Esophagus mucosa (tissue), 1 donor: ENCODE measurements around the gene CPLX3. TPM values are rescaled to one million over a fixed set of nuclear protein-coding genes. Genes with fewer than 3 reads are reported as not detected.
A peak's percentile ranks its signal among the peaks of the same experiment; 100 is the strongest.

ENCODE experiments used
- ATAC-seq: fragments of 200-7000 bp; cut with Tn5 transposase; one replicate; pipeline ENCODE4 v1.9.1; 2020
- total RNA-seq: library from RNA; stranded (reverse); gene quantifications from one replicate; pipeline ENCODE4 v1.2.4, GENCODE V29; 2023
- donor health status: DM: yes; HTN: yes; CAD: no.

CPLX3 gene
- total RNA-seq, 1 donor from 2014 or later = not detected

DNA sequence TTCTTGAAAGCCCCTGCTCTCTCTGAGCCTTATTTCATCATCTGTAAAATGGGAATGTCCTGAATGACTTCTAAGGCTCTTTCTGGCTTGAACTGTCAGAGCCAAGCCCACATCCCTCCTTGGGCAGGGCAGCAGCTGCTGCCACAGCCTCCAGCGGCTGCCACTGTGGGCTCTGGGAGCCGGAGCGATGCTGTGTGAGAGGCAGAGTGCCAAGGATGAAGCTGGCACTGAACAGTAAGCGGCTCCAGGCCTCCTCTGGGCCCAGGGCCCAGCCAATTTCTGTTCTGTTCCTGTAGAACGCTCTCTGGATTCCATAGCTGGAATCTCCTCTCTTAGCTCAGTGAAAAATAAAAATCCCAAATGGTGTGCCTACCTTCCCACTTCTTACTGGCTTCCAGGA lies 4.4 kb downstream of the CPLX3 start:
- ATAC-seq = no peak

DNA sequence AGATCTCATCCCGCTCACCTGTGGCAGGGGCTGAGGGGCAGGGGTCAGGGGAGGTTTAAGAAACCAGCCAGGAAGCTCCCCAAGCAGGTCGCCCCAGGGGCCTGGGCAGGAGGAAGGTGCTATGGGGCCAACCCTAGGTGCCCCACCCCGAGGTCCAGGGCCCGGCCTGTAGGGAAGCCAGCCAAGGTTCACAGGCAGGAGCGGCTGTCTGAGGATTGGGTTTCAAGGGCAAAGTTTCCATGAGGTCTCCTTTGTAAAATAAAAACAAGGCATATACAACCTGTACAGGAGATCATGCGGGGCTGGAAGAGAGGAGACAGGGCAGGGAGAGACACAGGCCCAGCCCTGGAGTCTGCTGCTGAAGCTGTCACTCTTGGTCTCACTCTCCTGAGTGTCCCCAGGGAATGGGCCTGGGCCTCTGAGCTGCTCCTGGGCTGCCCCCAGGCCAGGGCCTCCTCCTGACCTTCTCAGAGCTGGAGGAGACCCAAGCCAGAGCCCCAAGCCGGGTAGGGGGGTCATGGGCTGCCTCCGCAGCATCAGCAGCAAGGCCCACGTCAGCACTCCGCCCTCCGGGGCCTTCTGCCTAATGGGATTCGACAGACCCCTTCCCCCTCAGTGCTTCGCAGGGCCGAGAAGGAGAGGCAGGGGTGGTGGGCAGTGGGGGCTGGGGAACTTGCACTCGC lies 5.5 kb downstream of the CPLX3 start:
- no peak for ATAC-seq

DNA sequence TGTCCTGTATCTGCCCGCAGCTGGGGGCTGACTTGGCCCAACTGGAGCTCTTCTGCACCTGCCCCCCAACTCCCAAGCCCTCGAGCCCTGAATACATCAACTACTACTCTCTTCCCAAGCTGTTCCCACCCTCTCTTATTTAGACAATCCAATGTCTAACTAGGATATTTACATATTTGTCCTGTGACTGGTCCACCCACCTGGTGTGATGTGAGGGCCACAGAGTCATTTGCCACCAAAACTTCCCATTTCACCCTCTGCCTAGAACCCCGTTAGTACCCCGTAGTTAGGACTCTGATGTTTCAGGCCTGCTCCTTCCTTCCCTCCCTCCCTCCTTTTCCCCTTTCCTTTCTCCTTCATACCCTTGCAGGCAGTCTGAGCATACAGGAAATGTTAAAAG lies 6.4 kb downstream of the CPLX3 start:
- ATAC-seq = no peak

DNA sequence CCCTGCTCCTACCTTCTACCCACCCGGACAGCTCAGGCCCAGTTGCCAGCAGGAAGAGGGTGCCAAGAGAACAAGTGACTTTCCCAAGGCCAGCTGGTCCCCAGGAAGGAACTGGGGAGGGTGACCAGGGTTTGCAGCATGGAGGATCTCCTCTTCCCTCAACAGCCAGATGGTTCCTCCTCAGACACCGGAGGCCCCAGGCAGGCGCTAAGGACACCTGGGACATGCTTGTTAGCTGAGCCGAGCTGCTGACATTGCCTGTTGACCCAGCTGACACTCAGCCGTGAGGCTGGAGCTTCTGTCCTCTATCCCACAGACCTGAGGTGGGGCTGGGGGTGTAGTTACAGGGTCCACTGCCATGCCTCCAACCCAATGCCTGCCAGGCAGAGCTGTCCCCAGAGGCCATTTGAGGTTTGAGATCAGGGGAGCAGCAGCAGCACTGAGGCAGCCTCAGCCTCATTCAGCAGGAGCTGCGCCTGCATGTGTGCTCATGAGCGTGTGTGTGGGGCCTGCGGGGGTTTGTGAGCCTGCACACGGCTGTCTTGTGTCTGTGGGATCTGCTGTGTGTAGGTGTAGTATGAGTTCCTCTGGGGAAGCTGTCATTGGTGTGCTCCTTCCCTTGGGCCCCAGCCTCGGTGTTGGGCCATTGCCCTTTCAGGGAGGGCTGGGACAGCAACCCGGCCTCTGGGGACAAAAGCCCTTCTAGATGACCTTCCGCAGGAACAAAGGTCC lies 7.1 kb downstream of the CPLX3 start:
- ATAC-seq = no peak

DNA sequence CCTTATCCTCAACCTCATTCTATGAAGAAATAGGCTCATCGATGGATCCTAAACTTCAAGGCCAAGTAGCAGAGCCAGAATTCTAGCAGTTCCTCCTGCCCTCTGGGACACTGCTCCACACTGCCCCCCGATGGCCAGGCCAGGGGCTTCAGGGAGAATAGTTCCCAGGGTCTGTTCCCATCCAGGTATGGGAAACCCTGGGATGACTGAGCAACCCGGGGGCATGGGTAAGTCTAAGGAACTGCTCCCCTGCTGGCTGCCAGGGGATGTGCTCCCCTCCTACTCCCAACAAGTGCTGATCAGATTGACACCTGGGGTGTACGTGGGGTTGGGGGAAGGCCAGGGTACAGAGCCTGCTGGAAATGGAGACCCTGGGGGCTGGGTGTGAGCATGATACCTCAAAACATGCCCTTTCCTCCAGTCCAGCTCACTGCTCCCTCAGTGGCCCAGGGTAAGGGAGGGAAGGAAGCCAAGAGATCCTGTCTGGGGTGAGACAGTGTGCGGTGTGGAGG lies 8.9 kb downstream of the CPLX3 start:
- ATAC-seq = peak; percentile 47

DNA sequence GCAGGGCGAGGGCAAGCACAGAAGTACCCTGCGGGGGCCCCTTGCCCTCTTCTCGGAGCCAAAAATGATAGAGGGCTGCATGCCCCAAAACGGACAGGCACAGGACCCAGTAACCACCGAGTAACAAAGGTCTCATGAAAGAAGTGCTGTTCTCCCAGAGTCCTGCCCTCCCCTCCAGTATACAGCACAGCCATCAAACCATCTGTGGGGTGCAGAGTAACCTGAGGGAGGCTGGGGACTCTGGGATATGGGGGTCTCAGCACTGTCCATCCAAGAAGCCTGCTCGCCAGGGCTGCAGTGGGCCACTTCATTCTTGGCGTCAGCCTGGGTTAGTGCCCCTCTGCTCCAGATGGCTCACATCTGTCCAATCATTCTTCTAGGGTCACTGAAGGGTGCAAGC lies 10.4 kb downstream of the CPLX3 start:
- ATAC-seq = no peak

DNA sequence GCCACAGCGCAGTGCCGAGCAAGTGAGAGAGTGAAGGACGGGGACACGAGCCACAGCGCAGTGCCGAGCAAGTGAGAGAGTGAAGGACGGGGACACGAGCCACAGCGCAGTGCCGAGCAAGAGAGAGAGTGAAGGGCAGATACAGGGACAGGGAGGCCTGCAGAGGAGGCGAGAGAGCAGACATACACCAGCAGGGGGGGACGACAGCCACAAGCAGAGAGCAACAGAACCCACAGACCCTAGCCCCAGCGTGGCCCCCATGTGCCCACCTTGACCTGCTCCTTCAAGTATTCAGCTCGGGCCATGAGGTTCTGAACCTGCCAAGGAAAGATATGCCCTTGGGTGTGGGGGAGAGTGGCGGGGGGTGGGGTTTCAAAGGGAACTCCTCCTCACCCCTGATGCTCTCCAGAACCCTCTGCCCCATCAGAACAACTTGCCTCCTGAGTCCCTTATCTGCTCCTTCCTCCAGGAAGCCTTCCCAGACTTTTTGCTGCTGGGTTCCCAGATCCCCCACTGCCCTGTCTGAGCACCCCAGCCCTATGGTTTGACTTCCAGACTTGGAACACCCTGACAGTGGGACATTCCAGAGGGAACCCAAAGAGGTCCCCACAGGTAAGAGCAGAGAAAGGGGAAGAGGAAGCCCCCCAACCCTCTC lies 11.2 kb downstream of the CPLX3 start:
- no peak for ATAC-seq

DNA sequence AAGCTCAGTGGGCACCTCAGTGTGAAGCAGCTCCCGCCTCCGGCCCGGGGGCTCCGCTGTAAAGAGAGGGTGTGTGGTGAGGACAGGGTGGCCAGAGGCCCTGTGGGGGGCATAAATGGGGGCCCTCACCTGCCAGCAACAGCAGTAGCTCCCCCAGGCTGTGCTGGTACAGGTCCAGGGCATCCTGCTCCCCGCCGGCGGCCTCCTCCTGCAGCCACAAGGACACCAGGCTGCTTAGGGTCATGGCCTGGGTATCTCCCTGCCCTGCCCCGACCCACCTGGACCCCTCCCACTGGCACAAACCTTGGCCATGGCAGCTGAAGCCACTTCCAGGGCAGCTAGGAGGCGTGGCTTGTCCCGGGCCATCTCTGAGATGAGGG lies 11.7 kb downstream of the CPLX3 start:
- no peak for ATAC-seq

DNA sequence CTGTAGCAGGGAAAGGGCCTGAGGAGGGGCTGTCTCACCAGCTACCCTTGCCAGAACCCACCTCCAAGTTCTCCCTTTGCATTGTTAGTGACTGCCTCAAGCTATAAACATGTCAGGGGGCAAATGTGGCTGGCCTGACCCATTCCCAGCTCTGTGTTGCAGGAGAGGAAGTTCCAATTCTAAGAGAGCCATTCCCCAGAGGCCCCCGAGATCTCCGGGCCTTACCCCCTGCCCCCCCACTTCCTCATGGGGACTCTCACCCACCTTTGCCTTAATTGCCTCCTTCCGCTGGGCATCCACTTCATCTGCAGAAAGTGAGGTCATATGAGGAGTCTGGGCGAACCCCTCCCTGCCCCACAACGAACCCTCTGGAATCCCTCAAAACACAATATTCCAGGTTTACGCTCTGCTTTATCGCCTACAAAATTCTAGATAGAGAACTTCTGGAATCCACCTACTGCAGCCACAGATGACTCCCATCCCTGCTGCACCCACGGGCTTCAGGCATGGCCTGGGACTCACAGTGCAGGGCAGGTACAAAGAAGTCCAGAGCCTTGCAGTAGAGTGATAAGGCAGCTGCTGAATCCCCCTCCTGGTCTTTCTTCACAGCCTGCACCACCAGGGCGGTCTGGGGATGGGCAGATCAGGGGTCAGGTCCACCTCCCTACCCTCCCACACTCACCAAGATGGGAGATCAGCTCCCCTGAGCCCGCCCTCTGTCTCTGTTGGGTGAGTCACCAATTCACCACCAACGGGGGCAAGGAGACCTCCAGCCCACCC lies 12.5 kb downstream of the CPLX3 start:
- ATAC-seq = no peak

DNA sequence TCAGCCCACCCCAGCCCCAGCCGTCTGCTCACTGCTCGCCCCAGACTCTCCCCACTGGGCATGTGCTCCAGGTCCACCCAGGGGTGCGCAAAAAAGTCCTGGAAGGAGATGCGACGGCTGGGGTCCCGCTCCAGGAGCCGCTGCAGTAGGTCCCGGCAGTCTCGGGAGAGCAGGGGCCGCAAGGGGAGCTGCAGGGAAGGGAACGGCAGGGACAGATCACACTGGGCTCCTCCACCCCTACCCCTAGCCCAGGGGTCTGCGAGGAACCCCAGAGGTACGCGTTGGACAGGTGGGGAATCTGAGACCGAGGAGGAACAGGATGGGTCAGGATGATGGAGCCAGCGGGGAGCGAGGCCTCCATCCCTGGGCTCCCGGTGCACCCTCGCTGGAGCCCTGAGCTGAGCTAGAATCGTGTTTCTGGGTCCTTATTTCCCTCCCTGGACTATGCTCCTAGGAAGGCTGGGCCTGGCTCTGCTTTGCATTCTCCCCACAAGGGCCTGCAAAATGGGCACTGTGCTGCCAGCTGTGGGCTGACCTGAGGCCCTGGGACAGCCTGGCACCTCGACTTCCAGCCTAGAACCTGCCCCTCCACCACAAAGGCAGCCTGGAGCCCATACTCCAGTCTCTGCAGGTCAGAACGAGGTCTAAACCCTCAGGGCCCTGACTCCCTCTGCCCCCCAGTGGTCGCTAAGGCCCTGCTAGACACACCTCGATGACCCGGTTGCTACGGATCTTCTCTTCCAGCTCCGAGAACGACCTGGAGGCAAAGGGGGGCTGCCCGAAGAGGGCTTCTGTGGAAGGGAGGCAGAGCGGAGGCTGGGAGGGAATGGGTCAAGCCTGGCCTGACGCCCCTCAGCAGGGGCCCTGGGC lies 13.3 kb downstream of the CPLX3 start:
- ATAC-seq = no peak

DNA sequence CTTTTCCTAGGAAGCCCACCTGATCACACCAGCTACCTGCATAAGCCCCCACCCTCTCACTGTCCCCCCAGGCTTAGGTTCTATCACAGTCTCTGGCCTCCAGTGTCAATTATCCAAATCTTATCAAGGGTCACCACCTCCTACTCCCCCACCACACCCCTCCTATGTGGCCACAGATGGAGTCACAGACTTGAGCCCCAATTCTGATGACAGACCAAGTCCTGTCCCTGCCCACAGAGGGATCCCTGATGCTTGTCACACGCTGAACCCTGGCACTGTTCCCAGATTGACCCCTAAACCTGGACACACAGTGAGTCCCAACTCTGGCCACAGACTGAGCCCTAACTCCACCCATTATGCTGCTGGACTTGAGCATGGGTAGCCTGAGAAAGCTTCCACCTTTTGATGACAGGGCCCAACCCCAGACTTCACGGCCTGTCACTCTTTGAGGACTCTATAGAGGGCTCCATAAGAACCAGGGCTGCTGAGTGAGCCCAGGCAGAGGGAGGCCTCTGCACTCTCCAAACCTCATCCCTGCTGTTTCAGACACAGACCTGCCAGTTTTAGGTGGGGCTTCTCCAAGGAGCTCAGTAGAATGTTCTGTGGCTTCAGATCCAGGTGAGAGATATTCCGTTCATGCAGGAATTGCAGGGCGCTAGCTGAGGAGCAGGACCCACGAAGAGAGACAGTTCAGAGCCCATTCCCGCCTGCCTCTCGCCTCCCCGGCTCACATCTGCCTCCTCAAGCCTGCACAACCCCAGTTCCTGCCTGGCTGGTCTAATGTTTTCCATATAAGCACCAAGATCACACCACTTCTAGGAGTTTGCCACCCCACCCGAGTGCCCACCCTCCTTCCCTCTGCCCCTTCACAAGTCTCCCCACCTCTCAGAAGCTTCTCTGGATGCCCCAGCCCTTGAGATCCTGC lies 14.7 kb downstream of the CPLX3 start:
- no peak for ATAC-seq

DNA sequence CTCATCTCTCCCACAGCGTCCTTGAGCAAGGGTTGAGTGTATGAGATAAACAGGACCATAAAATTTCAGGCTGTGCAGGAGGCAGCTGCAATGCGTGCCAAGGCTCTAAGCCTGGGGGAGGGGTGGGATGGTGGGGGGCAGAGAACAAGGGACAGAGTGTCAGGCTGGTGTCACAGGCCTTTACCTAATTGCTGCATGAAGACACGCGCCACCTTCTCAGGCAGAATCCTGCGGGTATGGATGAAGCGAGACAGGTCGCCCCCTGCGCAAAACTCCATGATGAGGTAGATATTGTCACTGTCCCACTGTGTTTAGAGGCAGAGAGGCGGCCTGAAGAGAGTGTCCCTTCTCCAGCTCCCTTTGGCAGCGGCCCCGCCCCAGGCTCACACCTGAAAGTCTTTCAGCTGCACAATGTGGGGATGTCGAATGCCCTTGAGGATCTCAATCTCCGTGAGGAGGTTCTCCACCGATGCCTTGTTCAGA lies 15.5 kb downstream of the CPLX3 start:
- no peak for ATAC-seq

DNA sequence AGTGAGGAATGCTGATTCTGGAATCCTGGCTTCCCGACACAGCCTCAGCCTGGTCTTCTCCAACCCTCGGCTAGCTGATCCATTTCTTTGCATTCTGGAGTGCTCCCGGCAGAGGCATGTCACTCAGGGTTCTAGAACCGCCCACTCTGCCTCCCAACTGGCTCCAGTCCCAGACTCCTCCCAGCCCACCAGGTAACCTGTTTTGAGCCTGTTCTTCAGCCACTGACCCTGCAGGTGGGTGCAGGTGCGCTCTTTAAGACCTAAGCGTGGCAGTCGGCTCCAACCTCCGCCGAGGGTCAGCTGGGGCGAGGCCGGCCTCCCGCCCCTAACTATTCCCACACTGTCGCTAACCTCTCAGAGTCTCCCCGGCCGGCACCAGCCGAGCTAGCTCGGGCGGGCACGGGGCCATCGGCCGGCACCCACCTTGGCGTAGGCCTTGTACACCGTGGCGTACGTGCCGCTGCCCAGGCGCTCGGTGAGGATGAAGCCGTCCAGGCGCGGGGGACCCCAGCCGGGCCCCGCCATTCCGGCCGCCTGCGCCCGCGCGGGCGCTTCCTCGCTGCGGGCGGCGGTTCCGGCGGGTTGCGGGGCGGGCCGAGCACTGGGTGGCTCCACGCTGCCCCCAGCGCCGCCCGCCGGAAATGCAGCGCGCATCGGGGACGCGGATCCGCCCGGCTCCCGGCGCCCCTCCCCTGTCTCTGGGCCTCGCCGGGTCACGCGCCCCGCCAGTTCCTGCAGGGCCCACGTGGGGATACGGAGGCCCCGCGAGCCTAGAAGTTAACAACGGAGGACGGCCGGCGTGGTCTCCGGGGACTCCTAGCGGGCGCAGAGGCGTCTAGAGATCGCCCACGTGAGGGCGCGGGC lies 16.4 kb downstream of the CPLX3 start, which contains the start of gene ULK3:
TSS of gene ULK3 (minus strand) at position 576 of the 864 bp plus-strand sequence. CDS start at position 525, 51 bp downstream.
- ATAC-seq = peak; percentile 89

DNA sequence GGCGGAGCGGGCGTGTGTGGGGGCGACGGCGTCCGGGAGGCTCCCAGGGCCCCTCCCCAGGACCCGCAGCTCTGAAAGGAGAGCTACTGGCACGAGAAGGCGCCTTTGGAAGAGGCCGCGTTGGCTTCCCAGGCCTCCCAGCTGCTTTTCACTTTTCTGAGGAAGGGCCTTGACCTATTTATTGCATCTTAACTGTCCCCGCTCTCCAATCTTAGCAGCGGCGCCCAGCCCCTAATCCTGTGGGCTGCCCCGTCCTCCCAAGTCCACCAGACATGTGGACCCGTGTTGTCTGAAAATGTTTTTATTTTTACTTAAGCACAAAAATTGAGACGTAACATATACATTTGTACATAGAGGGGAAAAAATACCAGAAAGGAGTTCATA lies 17.0 kb downstream of the CPLX3 start:
- ATAC-seq = no peak

DNA sequence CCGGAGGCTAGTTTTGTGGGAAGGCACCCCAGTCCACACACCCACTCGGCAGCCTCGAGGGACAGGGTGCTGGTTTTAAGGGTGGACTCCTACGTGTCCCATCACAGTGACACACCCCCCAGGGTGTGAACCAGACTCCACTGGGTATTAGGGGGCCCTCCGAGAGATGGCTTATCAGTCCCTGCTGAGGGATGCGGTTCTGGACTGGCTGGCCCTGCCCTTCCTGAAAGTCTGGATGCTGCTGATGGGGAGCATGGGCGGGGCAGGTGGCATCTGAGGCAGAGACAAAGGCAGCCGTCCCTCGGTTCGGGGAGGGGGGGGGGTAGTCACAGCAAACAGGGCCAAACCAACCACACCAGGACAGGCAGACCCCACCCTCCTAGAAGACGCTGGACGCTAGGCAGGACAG lies 17.5 kb downstream of the CPLX3 start:
- peak; percentile 20 for ATAC-seq

DNA sequence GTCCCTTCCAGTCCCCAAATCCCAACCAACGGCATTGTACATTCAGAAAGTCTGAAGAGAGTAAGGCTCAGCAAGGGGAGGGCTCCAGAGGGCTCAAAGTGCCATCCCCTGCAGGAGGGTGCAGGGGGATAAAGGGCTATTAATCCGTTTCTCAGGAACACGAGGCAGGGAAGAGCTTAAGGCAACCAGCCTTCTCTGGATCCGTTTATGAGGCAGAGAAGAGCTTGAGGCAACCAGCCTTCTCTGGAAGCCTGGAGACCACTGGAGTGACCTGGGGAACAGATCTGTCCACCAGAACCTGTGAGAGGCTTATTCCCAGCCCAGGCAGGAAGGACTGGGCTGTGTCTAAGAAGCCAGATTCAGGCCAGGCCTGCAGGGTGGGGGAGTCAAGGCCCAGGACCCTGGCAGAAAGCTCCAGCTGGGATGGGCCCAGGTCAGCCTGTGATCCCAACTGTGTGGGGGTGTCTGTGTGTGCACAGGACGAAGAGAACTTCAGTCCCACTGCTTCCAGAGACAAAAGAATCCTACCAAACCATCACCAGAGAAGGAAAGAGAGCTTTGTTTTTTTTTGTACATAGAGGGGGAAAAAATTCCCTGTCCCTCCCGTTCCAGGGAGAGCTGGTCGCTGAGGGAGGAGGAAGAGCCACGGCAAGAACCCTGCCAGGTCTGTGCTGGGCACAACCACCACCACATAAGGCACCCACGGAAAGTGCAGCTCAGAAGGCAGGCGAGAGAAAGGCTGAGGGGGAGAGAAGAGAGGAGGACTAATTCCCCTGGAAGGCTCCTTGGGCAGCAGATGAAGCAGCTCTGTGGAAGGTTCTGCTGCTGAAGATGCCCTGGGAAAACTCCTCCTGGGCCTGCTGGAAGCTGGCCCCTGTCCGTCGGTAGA lies 18.1 kb downstream of the CPLX3 start:
- ATAC-seq = no peak

DNA sequence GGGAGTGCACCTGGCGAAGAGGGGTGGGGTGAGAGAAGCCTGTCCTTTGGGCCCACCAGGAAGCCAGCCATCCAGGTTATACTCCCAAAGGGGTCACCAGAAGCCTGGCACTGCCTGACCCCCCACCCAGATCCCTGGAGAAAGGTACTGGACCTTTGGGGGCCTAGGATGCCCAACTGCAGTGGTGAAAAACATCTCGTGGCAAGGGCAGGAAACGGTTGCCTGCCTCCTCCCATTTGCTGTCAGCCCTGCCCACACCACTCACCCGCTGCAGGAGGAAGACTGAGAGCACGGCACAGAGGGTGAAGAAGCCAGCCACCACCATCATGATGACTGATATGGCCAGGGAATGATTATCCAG lies 18.8 kb downstream of the CPLX3 start:
- ATAC-seq = no peak

DNA sequence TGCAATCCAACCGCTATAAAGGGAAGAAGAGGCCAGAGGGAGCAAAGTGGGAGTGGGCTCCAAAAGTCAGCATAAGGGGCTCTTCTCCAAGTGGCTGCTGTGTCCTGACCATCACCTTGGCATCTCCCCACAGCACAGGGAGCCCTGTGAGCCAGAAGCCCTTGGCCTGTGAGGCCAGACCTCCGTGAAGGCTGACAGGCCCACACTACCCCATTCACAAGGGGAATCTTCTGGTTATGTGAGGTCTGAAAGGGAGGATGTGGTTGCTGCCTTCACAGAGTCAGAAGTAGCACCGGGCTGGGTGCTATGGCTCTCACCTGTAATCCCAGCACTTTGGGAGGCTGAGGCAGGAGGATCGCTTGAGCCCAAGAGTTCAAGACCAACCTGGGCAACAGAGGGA lies 19.2 kb downstream of the CPLX3 start:
- ATAC-seq = no peak
